Neural crest cell (in vitro differentiated cells): Measurements from ENCODE around the gene SIGLEC15. TPM values are rescaled to one million over a fixed set of nuclear protein-coding genes. Genes with fewer than 3 reads are reported as not detected.
"Not testable (repeated sequence)": the region's sequence is repeated elsewhere in the genome, so short reads cannot be mapped to it uniquely, and the experiment has no call there.

ENCODE experiments used
- DNase-seq: peaks from one replicate; pipeline ENCODE4 v3.0.0; 2021; ENCODE audit warnings: low read depth, mixed read lengths, low spot score
- H3K27ac Mint-ChIP-seq: one replicate; pipeline ENCODE4 v1.8.0; 2021; ENCODE audit warnings: mild to moderate bottlenecking, mixed read lengths; ENCODE audit not compliant: unreplicated experiment
- H3K27me3 Mint-ChIP-seq: 2 replicates; pipeline ENCODE4 v1.8.0; 2021; ENCODE audit warnings: low read depth, mild to moderate bottlenecking, mixed read lengths
- H3K36me3 Mint-ChIP-seq: 2 replicates; pipeline ENCODE4 v1.8.0; 2021; ENCODE audit warnings: low read depth, mild to moderate bottlenecking, mixed read lengths
- H3K4me1 Mint-ChIP-seq: 2 replicates; pipeline ENCODE4 v1.8.0; 2021; ENCODE audit warnings: mixed read lengths
- H3K4me3 Mint-ChIP-seq: one replicate; pipeline ENCODE4 v1.8.0; 2021; ENCODE audit warnings: mild to moderate bottlenecking, mixed read lengths
- H3K9me3 Mint-ChIP-seq: 2 replicates; pipeline ENCODE4 v1.8.0; 2021; ENCODE audit warnings: mixed read lengths
- CTCF ChIP-seq: fragments of 200-600 bp; sonication (generic); conservative IDR thresholded peaks from 2 replicates; pipeline ENCODE4 v1.5.0; 2021; ENCODE audit warnings: antibody characterized with exemption, mild to moderate bottlenecking
- total RNA-seq: library from RNA; stranded (reverse); gene quantifications from 2 replicates; pipeline ENCODE4 v1.2.1, GENCODE V29; 2021

Gene SIGLEC15
- total RNA-seq, 1 donor from 2014 or later, result not detected

- no peak overlapping the region for H3K27ac Mint-ChIP-seq
- no peak for DNase-seq
- H3K4me3 Mint-ChIP-seq, result no peak overlapping the region
- H3K27me3 Mint-ChIP-seq, result peaks cover 17% of the 10 kb centered on the region
- TF ChIP-seq CTCF, result no peak
- peaks cover 9% of the 10 kb centered on the region for H3K36me3 Mint-ChIP-seq
- H3K4me1 Mint-ChIP-seq, result no peaks in the 10 kb centered on the region
- H3K9me3 Mint-ChIP-seq, result peaks cover 21% of the 10 kb centered on the region
Measured at GRCh38 chr18:45806226-45806625, 19.2 kb upstream of the SIGLEC15 start.

- Mint-ChIP-seq H3K27me3 (peaks cover 17% of the 10 kb centered on the region), H3K9me3 (peaks cover 21% of the 10 kb centered on the region)
- DNase-seq, H3K36me3 Mint-ChIP-seq, H3K27ac Mint-ChIP-seq, H3K4me3 Mint-ChIP-seq, H3K4me1 Mint-ChIP-seq: not testable (repeated sequence)
- TF ChIP-seq CTCF, result peak; percentile 42
Measured at GRCh38 chr18:45807144-45807543, 18.3 kb upstream of the SIGLEC15 start.

- H3K4me1 Mint-ChIP-seq, H3K27ac Mint-ChIP-seq, DNase-seq, H3K36me3 Mint-ChIP-seq, H3K4me3 Mint-ChIP-seq, H3K27me3 Mint-ChIP-seq, H3K9me3 Mint-ChIP-seq: not testable (repeated sequence)
Measured at GRCh38 chr18:45814733-45815132, 10.7 kb upstream of the SIGLEC15 start.

- no peaks in the 10 kb centered on the region for H3K4me1 Mint-ChIP-seq
- peaks cover 3% of the 10 kb centered on the region for H3K9me3 Mint-ChIP-seq
- no peak overlapping the region for H3K27ac Mint-ChIP-seq
- peaks cover 9% of the 10 kb centered on the region for H3K27me3 Mint-ChIP-seq
- no peaks in the 10 kb centered on the region for H3K36me3 Mint-ChIP-seq
- H3K4me3 Mint-ChIP-seq, result no peak overlapping the region
- DNase-seq, result no peak
- no peak for TF ChIP-seq CTCF
Measured at GRCh38 chr18:45817543-45817942, 7.9 kb upstream of the SIGLEC15 start.

GRCh38 chr18:45818765-45819164, 6.7 kb upstream of the SIGLEC15 start:
- peaks cover 14% of the 10 kb centered on the region for H3K27me3 Mint-ChIP-seq
- not testable (repeated sequence) for DNase-seq, H3K4me1 Mint-ChIP-seq, H3K36me3 Mint-ChIP-seq, H3K9me3 Mint-ChIP-seq, H3K27ac Mint-ChIP-seq, H3K4me3 Mint-ChIP-seq

- peaks cover 4% of the 10 kb centered on the region for H3K4me1 Mint-ChIP-seq
- no peak overlapping the region for H3K27ac Mint-ChIP-seq
- H3K27me3 Mint-ChIP-seq, result peaks cover 15% of the 10 kb centered on the region
- TF ChIP-seq CTCF, result no peak
- H3K9me3 Mint-ChIP-seq, result peaks cover 3% of the 10 kb centered on the region
- no peak for DNase-seq
- H3K36me3 Mint-ChIP-seq, result no peaks in the 10 kb centered on the region
- H3K4me3 Mint-ChIP-seq, result no peak overlapping the region
Measured at GRCh38 chr18:45820106-45820745, 5.2 kb upstream of the SIGLEC15 start.
